T-helper 2 cell treated with Interferon-gamma antibody and Interleukin-4, amounts not matched to agents 100 ng/mL and 5 ng/mL, for 36 hours (primary cell): Measurements from ENCODE around the gene CSTF3. TPM values are rescaled to one million over a fixed set of nuclear protein-coding genes. Genes with fewer than 3 reads are reported as not detected.

ENCODE experiments used
- intact Hi-C: fragments of 100-400 bp; cut with micrococcal nuclease; formaldehyde crosslinking; loops from one replicate; pipeline ENCODE4 v1.15.1; 2023
- total RNA-seq: library from RNA; stranded (reverse); gene quantifications from 2 replicates; pipeline ENCODE4 v1.2.3, GENCODE V29; 2022

The CSTF3 gene
- total RNA-seq, 1 donor from 2014 or later, result 28.5 TPM

DNA sequence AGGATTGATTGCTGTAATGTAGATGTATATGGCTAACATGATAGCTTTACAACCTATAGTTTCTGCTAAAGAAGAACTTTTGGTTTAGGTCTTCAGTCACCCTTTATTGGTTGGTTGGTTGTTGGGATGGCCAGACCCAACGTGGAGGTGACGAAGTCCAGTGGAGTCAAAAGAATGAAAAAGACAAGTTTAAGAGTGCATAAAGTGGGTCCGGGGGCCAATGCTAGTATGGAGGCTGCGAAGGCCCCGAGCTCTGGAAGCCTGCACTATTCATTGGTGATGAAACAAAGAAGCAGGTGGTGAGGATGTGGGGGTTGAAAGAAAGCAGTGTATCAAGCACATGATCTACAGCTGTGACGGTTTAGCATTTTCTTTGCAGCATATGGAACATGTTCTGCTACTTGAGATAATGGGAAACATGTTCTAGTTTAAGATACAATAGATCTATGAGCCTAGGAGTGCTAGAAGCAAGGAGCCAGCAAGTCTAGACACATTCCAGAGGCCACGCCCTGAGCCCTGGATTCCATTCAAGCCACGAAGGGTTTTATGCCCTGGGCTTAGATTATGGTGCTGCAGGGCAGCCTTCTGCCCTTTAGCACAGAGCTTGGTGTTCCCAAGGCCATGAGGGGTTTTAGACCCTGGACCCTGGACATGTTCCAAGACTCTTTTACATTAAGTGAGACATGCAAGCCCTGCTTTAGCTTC lies 115.6 kb downstream of the CSTF3 start:
- intact Hi-C loops, result no loop called here

DNA sequence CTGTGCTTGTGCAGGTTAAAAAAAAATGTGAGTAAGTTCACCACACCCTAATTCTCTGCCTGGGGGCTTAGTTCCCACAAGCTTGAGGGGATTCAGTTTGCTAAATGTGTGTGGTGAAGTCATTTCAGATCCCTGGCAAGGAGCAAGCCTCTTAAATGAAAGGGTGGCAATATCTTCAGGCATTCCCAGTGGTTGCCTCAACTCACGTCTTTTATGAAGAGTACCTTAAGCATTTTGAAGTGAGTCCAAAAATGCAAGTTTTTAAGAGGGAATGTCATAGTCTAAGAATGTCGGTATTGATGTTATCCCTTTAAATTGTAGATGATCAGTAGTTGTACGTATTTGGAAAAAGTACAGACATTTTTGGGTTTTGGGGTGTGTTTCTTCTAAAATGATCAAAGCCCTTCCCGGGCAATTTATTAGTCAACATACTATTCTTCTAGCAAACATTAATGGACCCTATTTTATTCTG lies 117.0 kb downstream of the CSTF3 start:
- intact Hi-C loops, result no loop called here

DNA sequence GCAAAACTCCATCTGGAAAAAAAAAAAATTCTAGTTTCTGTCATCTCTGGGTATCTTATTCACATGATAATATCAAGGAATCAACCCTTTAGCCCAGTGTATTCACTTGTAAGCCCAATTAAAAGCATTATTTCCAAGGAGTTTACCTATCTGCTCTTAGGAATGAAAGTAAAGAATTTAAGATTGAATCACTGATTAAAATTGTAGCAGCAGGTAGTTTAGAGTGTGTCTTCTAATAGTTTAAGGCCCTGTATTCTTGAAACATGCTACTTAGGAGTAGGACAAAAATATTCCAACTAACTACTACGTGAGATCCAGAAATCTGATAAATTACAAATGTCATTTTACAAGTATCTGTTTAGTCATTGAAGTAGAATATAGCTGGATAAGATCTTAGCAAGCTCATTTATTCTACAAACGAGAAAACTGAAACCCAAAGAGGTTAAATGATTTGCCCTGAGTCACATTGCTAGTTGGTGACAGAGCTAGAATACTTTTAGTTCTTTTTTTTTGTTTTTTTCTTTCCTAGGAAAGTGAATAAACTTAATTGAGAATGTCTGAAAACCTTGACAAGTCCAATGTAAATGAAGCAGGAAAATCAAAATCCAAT lies 118.0 kb downstream of the CSTF3 start:
- intact Hi-C loops, result no loop called here

DNA sequence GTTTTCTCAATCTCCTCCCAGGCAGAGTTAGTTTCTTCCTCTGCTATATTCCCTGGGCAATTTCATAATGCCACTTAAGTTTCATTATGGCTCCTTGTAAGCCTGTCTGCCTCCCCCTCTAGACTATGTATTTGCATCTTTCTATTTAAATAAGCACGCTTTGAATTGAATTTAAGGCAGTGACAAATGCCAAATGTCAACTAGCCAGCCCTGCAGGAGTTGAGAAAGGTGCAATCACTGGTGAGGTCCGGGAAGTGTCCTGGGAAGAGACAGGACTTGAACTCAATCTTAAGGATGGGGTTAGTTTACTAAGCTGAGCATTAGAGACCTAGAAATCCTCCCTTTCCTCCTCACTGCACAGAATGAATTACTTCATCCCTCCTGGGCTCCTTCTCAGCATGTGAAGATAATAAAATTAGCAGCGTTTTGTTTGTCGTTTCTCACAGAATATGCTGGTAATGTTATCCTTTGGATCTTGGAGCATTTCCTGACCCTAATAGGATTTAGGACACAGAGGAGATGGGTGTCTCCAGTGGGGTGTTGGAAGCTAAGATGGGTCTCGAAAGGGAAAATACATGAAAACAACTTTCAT lies 120.3 kb downstream of the CSTF3 start:
- intact Hi-C loops, result loop anchor here (1.0 kb wide), 2 partner anchors 24 to 216 kb away; partner anchors contain the start of gene HIPK3

DNA sequence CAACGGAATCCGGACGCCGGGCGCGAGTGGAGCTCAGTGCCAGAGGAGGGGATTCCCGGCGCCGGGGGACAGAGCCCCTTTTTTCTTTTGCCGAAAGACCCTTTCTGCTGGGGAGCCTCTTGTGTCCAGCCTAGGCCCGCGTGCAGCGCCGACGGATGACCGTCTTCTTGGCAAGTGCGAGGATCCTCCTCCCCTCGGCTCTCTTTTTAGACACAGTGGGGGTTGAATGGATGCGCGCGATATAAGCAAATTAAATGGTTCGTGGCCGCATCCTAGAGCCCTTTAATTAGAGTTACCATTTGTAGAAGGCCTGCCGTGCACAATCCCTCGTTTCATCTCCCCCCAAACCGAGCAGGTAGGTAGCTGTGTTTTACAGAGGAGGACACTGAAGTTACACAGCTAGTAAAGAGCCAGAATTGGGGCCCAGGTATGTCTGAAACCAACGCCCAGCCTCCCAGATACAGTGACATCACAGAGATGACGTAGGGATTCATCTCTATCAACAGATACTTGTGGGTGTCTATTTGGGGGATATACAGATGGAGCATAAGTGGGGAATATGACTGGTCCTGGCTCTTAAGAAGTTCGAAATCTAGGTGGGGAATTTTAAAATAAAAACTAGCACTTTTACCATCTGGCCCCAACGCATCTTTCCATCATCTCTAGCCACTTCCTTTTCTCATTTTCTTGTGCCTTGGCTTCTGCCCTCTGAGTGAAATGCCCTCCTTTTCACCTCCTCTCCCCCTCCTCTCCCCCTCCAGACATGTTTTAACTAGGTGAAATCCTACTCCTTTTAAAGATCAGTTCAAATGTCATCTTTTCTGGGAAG lies 121.0 kb downstream of the CSTF3 start:
- intact Hi-C loops, result loop anchor here (1.0 kb wide), 2 partner anchors 25 to 217 kb away; partner anchors contain the start of gene HIPK3

DNA sequence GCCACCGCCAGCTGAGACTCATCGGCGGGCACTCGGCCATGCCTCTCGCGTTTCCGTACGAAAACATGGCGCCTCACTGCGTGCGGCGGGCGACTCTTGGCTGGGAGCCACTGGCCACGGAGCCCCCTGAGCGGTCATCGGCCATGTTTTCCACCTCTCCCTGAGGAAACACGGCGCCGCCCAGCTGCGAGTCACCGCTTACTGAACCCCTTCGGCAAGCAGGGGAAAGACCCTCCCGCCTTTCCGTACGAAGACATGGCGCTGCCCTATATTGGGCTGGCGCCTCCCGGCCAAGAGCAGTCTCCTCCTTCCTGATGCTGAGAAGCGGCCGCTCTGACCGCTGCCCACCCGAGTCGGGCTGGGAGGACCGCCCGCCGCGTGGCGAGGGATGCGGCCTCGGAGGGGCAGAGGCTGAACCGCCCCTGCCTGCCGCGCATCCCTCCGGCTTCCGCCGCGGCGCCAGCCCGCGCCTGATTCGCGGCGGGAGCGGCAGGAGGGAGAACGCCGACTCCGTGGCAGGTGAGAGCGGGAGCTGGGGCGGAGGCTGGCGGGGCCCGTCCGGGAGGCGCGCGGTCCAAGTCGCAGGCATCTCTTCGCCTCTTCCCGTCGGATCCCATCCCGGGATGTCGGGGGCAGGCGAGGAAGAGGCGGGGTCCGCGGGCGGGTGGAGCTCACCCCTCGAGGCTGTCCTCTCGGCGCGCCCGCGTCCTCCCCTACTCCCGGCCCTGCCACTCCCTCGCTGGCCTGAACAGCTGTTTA lies 121.8 kb downstream of the CSTF3 start, which contains the start of gene TCP11L1:
Gene TCP11L1 (plus strand): TSS at position 299 of the 759 bp plus-strand sequence. CDS start 4,202 bp downstream, outside the sequence.
- intact Hi-C loops, result loop anchor here (1.0 to 10.0 kb wide), 7 partner anchors 24 to 455 kb away; partner anchors contain the start of genes CSTF3, DEPDC7, EIF3M and HIPK3

DNA sequence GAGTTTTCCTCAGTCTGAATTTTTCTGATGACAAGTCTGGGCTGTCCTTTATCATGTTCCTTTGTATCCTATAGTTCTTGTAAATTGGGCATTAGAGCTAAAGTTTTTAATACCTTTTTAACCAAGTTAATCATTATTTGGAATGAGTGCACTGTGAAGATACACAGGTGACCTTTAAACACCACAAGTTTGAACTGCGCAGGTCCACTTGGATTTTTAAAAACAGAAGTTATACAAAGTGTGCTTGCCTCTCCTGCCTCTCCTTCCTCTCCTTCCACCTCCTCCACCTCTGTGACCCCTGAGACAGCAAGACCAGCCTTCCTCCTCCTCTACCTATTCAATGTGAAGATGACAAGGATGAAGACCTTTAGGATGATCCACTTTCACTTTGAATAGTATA lies 126.3 kb downstream of the CSTF3 start:
- intact Hi-C loops, result loop anchor here (10.0 kb wide), 1 partner anchor 450 kb away; the partner anchor contains the start of gene EIF3M

Other genes with a start within 250 kb of the CSTF3 start
- gene DEPDC7, start 145.6 kb downstream of the CSTF3 start, total RNA-seq, result 0.68 and 1.2 TPM in 2 replicates
- gene TCP11L1, start 121.9 kb downstream of the CSTF3 start, total RNA-seq, result 11.6 and 12.5 TPM in 2 replicates
- gene HIPK3, start 95.9 kb upstream of the CSTF3 start, total RNA-seq, result 41.9 and 42.3 TPM in 2 replicates
- gene KIAA1549L, start 214.6 kb upstream of the CSTF3 start, total RNA-seq, result not detected in 2 replicates